ENCODE results near the gene MED25. TPM values are rescaled to one million over a fixed set of nuclear protein-coding genes. Genes with fewer than 3 reads are reported as not detected.
A peak's percentile ranks its signal among the peaks of the same experiment; 100 is the strongest.

The MED25 gene
- total RNA-seq, 1 experiment from 2014 or later = 89.7 TPM

DNA sequence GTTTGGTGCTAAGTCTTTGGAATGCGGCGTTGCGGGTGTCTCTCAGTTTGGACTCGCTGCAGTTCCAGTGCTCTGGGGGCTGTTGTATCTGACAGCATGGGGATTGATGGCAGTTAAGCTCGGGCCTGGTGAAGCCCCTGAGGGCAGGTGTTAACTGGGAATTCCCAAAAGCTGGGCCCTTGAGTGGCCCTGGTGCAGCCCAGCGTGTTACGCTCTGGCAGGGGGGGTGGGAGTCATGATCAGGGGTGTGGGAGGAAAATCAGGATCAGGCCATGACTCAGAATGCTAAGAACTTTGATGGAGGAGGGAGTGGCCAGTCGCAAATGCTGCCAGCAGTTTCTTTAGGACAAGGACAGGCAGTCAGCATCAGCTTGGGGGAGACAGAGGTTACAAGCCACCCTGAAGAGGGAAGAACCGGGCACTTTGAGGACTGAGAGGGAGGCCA is 31.7 kb upstream of the MED25 start:
- H3K27ac Mint-ChIP-seq (ENCODE audit: unreplicated experiment) = peak overlapping the region; percentile 15
- no peak overlapping the region for H3K4me3 Mint-ChIP-seq (ENCODE audit: low read depth, unreplicated experiment)
- TF ChIP-seq, protein P1, sequence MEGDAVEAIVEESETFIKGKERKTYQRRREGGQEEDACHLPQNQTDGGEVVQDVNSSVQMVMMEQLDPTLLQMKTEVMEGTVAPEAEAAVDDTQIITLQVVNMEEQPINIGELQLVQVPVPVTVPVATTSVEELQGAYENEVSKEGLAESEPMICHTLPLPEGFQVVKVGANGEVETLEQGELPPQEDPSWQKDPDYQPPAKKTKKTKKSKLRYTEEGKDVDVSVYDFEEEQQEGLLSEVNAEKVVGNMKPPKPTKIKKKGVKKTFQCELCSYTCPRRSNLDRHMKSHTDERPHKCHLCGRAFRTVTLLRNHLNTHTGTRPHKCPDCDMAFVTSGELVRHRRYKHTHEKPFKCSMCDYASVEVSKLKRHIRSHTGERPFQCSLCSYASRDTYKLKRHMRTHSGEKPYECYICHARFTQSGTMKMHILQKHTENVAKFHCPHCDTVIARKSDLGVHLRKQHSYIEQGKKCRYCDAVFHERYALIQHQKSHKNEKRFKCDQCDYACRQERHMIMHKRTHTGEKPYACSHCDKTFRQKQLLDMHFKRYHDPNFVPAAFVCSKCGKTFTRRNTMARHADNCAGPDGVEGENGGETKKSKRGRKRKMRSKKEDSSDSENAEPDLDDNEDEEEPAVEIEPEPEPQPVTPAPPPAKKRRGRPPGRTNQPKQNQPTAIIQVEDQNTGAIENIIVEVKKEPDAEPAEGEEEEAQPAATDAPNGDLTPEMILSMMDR (IDR thresholded peaks at IDR 0.05; ENCODE audit: unreplicated experiment) = no peak
- CTCF ChIA-PET = interaction anchor here (0.7 kb wide), 2 partner anchors 15 to 1732 kb away, joined by 3 to 10 read pairs; no protein-coding TSS in a partner anchor
- peaks cover 9% of the 10 kb centered on the region for H3K4me1 Mint-ChIP-seq (ENCODE audit: low read depth, unreplicated experiment)
- no peaks in the 10 kb centered on the region for H3K27me3 Mint-ChIP-seq (ENCODE audit: unreplicated experiment)
- no TSS peak for BruUV-seq (replicated peaks)
- no peak for DNase-seq
- intact Hi-C loops (cut with micrococcal nuclease; ENCODE audit: unreplicated experiment) = no loop called here
- H3K36me3 Mint-ChIP-seq (ENCODE audit: insufficient read depth, unreplicated experiment) = peaks cover 25% of the 10 kb centered on the region
- H3K9me3 Mint-ChIP-seq (ENCODE audit: low read depth, unreplicated experiment) = no peaks in the 10 kb centered on the region

DNA sequence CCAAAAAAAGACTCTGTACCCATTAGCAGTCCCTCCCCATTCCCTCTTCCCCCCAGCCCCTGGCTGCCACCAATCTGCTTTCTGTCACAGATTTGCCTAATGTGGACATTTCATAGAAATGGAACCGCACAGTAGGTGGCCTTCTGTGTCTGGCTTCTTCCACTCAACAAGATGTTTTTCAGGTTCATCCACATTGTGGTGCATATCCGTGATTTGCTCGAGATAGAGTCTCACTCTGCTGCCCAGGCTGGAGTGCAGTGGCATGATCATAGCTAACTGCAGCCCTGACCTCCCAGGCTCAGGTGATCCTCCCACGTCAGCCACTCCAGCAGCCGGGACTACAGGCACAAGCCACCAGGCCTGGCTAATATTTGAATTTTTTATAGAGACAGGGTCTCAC is 30.3 kb upstream of the MED25 start:
- no TSS peak for BruUV-seq (replicated peaks)
- Mint-ChIP-seq H3K27me3 (ENCODE audit: unreplicated experiment) (no peaks in the 10 kb centered on the region), H3K4me3 (ENCODE audit: low read depth, unreplicated experiment) (no peak overlapping the region), H3K4me1 (ENCODE audit: low read depth, unreplicated experiment) (peaks cover 9% of the 10 kb centered on the region), H3K27ac (ENCODE audit: unreplicated experiment) (no peak overlapping the region), H3K9me3 (ENCODE audit: low read depth, unreplicated experiment) (no peaks in the 10 kb centered on the region), H3K36me3 (ENCODE audit: insufficient read depth, unreplicated experiment) (peaks cover 32% of the 10 kb centered on the region)
- TF ChIP-seq, protein P1 (IDR thresholded peaks at IDR 0.05; ENCODE audit: unreplicated experiment) = no peak
- CTCF ChIA-PET = no interaction called here
- no peak for DNase-seq
- intact Hi-C loops (cut with micrococcal nuclease; ENCODE audit: unreplicated experiment) = no loop called here

DNA sequence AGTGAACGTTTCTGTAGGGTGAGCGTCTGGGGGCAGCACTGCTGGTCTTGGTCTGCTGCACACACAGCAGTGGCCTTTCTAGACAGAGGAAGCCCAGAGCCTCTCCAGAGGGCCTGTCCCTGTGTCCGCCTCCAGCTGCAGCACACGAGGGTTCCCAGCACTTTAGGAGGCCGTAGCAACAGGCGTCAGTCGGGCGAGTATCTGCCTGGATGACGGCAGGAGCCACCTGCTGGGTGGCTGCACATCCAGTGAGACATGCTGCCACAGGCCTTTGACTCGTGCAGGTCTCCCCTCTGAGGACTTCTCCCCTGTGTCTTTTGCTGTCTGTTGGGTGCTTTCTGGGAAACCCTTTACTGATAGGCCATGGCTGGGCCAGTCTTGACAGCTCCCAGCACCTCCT is 29.2 kb upstream of the MED25 start:
- Mint-ChIP-seq H3K4me3 (ENCODE audit: low read depth, unreplicated experiment) (no peak overlapping the region), H3K27me3 (ENCODE audit: unreplicated experiment) (no peaks in the 10 kb centered on the region), H3K27ac (ENCODE audit: unreplicated experiment) (no peak overlapping the region), H3K4me1 (ENCODE audit: low read depth, unreplicated experiment) (peaks cover 9% of the 10 kb centered on the region), H3K36me3 (ENCODE audit: insufficient read depth, unreplicated experiment) (peaks cover 23% of the 10 kb centered on the region), H3K9me3 (ENCODE audit: low read depth, unreplicated experiment) (no peaks in the 10 kb centered on the region)
- TF ChIP-seq, protein P1 (IDR thresholded peaks at IDR 0.05; ENCODE audit: unreplicated experiment) = no peak
- CTCF ChIA-PET = interaction anchor here (0.7 kb wide), 1 partner anchor 1993 kb away, joined by 4 read pairs; no protein-coding TSS in a partner anchor
- no TSS peak for BruUV-seq (replicated peaks)
- no peak for DNase-seq
- intact Hi-C loops (cut with micrococcal nuclease; ENCODE audit: unreplicated experiment) = no loop called here

DNA sequence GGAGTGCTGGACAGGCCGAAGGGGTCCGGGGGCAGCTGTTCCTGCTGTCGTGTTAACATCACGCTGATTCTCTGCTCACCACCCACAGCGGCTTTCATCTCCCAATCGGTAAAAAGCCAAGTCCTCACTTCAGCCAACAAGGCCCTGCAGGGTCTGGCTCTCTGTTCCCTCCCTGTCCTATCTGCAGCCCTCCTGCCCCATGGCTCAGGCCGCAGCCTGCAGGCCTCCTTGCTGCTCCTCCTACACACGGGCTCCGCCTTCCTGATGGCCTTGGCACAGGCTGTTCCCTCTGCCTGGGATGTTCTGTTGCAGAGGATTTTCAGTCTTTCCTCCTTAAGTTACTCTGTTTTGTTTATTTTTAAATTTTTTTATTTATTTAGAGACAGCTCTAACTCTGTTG is 27.2 kb upstream of the MED25 start:
- no peaks in the 10 kb centered on the region for H3K9me3 Mint-ChIP-seq (ENCODE audit: low read depth, unreplicated experiment)
- intact Hi-C loops (cut with micrococcal nuclease; ENCODE audit: unreplicated experiment) = no loop called here
- no peaks in the 10 kb centered on the region for H3K27me3 Mint-ChIP-seq (ENCODE audit: unreplicated experiment)
- DNase-seq = no peak
- CTCF ChIA-PET = no interaction called here
- TF ChIP-seq, protein P1 (IDR thresholded peaks at IDR 0.05; ENCODE audit: unreplicated experiment) = no peak
- BruUV-seq (replicated peaks) = no TSS peak
- no peak overlapping the region for H3K27ac Mint-ChIP-seq (ENCODE audit: unreplicated experiment)
- no peak overlapping the region for H3K4me3 Mint-ChIP-seq (ENCODE audit: low read depth, unreplicated experiment)
- H3K36me3 Mint-ChIP-seq (ENCODE audit: insufficient read depth, unreplicated experiment) = peaks cover 32% of the 10 kb centered on the region
- H3K4me1 Mint-ChIP-seq (ENCODE audit: low read depth, unreplicated experiment) = peaks cover 9% of the 10 kb centered on the region

Measured in Calu3 (cell line).